ENCODE results near the gene HNRNPL. TPM values are rescaled to one million over a fixed set of nuclear protein-coding genes. Genes with fewer than 3 reads are reported as not detected.
"Not testable (repeated sequence)": the region's sequence is repeated elsewhere in the genome, so short reads cannot be mapped to it uniquely, and the experiment has no call there.

HNRNPL gene
- polyA plus RNA-seq, 1 donor from 2014 or later, result 315 TPM

- Histone ChIP-seq H3K9me3 (ENCODE audit: low read length) (no peaks in the 10 kb centered on the region), H3K4me3 (ENCODE audit: low read length) (no peak overlapping the region), H3K27me3 (ENCODE audit: insufficient read depth, low read depth, low read length) (no peaks in the 10 kb centered on the region), H3K4me2 (ENCODE audit: low read length) (no peak overlapping the region), H3K79me2 (replicated peaks; ENCODE audit: insufficient read depth, low read length) (no peaks in the 10 kb centered on the region), H3K9ac (ENCODE audit: low read length) (no peak overlapping the region), H3F3A (ENCODE audit: insufficient read depth, low read length, poor library complexity, severe bottlenecking) (no peaks in the 10 kb centered on the region), H4K20me1 (ENCODE audit: insufficient read depth) (no peaks in the 10 kb centered on the region), H2AFZ (ENCODE audit: low read depth, low read length) (no peak overlapping the region), H3K36me3 (ENCODE audit: insufficient read depth, low read length) (no peaks in the 10 kb centered on the region), H3K27ac (ENCODE audit: low read length) (no peak overlapping the region), H3K9me2 (ENCODE audit: insufficient read depth, low read length) (no peaks in the 10 kb centered on the region)
- TF ChIP-seq POLR2AphosphoS5 (IDR thresholded peaks at IDR 0.05), result no peak
- no peak for TF ChIP-seq EP300 (conservative IDR thresholded peaks at IDR 0.05; ENCODE audit: poor library complexity, severe bottlenecking)
- TF ChIP-seq SMC3 (conservative IDR thresholded peaks at IDR 0.05; ENCODE audit: poor library complexity), result no peak
- TF ChIP-seq TAF1 (IDR thresholded peaks at IDR 0.05; ENCODE audit: low read depth), result no peak
- TF ChIP-seq EZH2 (IDR thresholded peaks at IDR 0.05; ENCODE audit: borderline replicate concordance, insufficient read depth, low read length, poor library complexity, severe bottlenecking), result no peak
- TF ChIP-seq RAD21 (conservative IDR thresholded peaks at IDR 0.05), result no peak
- TF ChIP-seq CTCF (IDR thresholded peaks at IDR 0.05; ENCODE audit: poor library complexity, severe bottlenecking), result no peak
- no peak for TF ChIP-seq REST (IDR thresholded peaks at IDR 0.05; ENCODE audit: borderline replicate concordance)
Measured at GRCh38 chr19:38800577-38801347, 49.0 kb downstream of the HNRNPL start.

- Histone ChIP-seq H3K27ac (ENCODE audit: low read length) (no peak overlapping the region), H3K79me2 (replicated peaks; ENCODE audit: insufficient read depth, low read length) (no peaks in the 10 kb centered on the region), H3F3A (ENCODE audit: insufficient read depth, low read length, poor library complexity, severe bottlenecking) (no peaks in the 10 kb centered on the region), H3K9me3 (ENCODE audit: low read length) (no peaks in the 10 kb centered on the region), H3K27me3 (ENCODE audit: insufficient read depth, low read depth, low read length) (peaks cover 3% of the 10 kb centered on the region), H2AFZ (ENCODE audit: low read depth, low read length) (no peak overlapping the region), H3K4me3 (ENCODE audit: low read length) (no peak overlapping the region), H4K20me1 (ENCODE audit: insufficient read depth) (no peaks in the 10 kb centered on the region), H3K4me2 (ENCODE audit: low read length) (no peak overlapping the region), H3K9me2 (ENCODE audit: insufficient read depth, low read length) (no peaks in the 10 kb centered on the region), H3K9ac (ENCODE audit: low read length) (no peak overlapping the region), H3K36me3 (ENCODE audit: insufficient read depth, low read length) (no peaks in the 10 kb centered on the region)
- TF ChIP-seq EZH2 (IDR thresholded peaks at IDR 0.05; ENCODE audit: borderline replicate concordance, insufficient read depth, low read length, poor library complexity, severe bottlenecking), result no peak
- TF ChIP-seq TAF1 (IDR thresholded peaks at IDR 0.05; ENCODE audit: low read depth), result no peak
- TF ChIP-seq RAD21 (conservative IDR thresholded peaks at IDR 0.05), result no peak
- no peak for TF ChIP-seq EP300 (conservative IDR thresholded peaks at IDR 0.05; ENCODE audit: poor library complexity, severe bottlenecking)
- no peak for TF ChIP-seq MXI1 (conservative IDR thresholded peaks at IDR 0.05; ENCODE audit: poor library complexity, severe bottlenecking)
- no peak for TF ChIP-seq CTCF (IDR thresholded peaks at IDR 0.05; ENCODE audit: poor library complexity, severe bottlenecking)
- no peak for TF ChIP-seq POLR2AphosphoS5 (IDR thresholded peaks at IDR 0.05)
- no peak for TF ChIP-seq SMC3 (conservative IDR thresholded peaks at IDR 0.05; ENCODE audit: poor library complexity)
- no peak for TF ChIP-seq REST (IDR thresholded peaks at IDR 0.05; ENCODE audit: borderline replicate concordance)
Measured at GRCh38 chr19:38799104-38799503, 50.7 kb downstream of the HNRNPL start.

- H3F3A ChIP-seq (ENCODE audit: insufficient read depth, low read length, poor library complexity, severe bottlenecking); H3K9me3 ChIP-seq (ENCODE audit: low read length); H3K27ac ChIP-seq (ENCODE audit: low read length); H3K79me2 ChIP-seq (replicated peaks; ENCODE audit: insufficient read depth, low read length); H2AFZ ChIP-seq (ENCODE audit: low read depth, low read length); H3K4me3 ChIP-seq (ENCODE audit: low read length); H4K20me1 ChIP-seq (ENCODE audit: insufficient read depth); H3K36me3 ChIP-seq (ENCODE audit: insufficient read depth, low read length); H3K4me2 ChIP-seq (ENCODE audit: low read length); H3K9me2 ChIP-seq (ENCODE audit: insufficient read depth, low read length); H3K9ac ChIP-seq (ENCODE audit: low read length): not testable (repeated sequence)
- peaks cover 10% of the 10 kb centered on the region for H3K27me3 ChIP-seq (ENCODE audit: insufficient read depth, low read depth, low read length)
Measured at GRCh38 chr19:38797781-38798180, 52.0 kb downstream of the HNRNPL start.

Measured in neural cell (in vitro differentiated cells).